HG02798 (cell line): ENCODE data around the gene APLP2.
"Not testable (repeated sequence)": the region's sequence is repeated elsewhere in the genome, so short reads cannot be mapped to it uniquely, and the experiment has no call there.

Experiments used
- ATAC-seq: cut with Tn5 transposase; IDR thresholded peaks from one replicate; pipeline ENCODE4 v1.9.1; 2021; ENCODE audit warnings: mild to moderate bottlenecking; ENCODE audit not compliant: unreplicated experiment, poor library complexity

The APLP2 gene

GRCh38 chr11:130088919-130089673 is 19.4 kb downstream of the APLP2 start:
- no peak for ATAC-seq

GRCh38 chr11:130089674-130090073 is 20.0 kb downstream of the APLP2 start:
- no peak for ATAC-seq

DNA sequence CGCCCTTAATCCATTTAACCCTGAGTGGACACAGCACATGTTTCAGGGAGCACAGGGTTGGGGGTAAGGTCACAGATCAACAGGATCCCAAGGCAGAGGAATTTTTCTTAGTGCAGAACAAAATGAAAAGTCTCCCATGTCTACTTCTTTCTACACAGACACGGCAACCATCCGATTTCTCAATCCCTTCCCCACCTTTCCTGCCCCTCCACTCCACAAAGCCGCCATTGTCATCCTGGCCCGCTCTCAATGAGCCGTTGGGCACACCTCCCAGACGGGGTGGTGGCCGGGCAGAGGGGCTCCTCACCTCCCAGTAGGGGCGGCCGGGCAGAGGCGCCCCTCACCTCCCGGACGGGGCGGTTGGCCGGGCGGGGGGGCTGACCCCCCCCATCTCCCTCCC is 20.8 kb downstream of the APLP2 start:
- ATAC-seq, result not testable (repeated sequence)

DNA sequence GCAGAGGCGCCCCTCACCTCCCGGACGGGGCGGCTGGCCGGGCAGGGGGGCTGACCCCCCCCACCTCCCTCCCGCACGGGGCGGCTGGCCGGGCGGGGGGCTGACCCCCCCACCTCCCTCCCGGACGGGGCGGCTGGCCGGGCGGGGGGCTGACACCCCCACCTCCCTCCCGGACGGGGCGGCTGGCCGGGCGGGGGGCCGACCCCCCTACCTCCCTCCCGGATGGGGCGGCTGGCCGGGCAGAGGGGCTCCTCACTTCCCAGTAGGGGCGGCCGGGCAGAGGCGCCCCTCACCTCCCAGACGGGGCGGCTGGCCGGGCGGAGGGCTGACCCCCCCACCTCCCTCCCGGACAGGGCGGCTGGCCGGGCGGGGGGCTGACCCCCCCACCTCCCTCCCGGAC is 21.5 kb downstream of the APLP2 start:
- ATAC-seq, result not testable (repeated sequence)

- ATAC-seq, result no peak
Observed at GRCh38 chr11:130092661-130093060, 23.0 kb downstream of the APLP2 start.

DNA sequence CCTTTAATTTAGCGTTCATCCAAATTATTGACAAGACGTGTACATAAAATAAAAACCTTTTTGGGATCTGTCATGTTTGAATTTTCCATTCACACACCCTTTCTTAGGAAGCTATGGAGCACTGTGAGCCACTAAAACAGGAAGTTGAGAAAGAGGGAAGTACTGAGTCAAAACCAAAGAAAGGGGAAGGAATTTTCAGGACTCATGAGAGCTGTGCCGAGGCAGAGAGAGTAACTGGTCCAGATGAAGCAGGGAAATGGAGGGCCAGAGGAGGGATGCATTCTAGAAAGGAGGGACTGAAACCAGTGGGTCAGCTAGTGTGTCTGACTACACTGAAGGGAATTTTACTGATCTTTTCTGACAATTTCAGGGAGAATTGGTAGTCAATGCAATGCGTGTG is 24.9 kb downstream of the APLP2 start:
- no peak for ATAC-seq

DNA sequence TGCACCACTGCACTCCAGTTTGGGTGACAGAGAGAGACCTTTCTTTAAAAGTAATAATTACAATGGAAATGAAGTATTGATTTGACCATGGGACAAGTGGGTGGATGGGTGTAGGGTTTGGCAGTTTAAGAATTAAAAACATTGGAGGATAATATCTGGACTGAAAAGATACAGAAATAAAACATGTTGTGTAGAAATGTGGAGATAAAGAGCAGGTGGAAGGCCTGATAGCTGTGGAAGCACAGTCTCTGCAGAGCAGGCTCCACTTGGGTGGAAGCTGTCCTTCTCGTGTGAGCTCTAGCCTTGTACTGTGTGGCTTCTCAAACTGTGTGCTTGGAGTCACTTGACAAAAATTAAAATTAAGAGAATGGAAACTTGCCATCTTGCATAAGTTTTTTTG is 25.6 kb downstream of the APLP2 start:
- ATAC-seq, result no peak

GRCh38 chr11:130096042-130096441 is 26.3 kb downstream of the APLP2 start:
- ATAC-seq, result no peak

DNA sequence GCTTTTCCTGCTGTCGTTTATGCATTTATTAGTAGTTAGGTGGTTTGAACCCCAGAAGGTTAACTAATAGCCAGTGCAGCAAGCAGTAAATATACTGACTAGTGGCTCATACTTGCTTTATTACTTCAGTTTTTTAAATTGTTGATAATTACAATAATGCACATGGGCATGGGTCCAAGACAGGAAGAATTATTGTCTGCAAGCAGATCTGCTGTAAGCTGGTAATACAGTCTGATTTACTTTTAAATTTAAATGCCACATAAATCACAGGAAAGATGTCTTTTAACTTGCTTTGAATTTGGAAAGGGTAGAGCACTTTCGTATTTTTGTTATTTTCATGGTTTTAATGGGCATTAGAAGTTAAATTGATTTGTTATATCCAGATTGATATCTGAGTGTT is 27.1 kb downstream of the APLP2 start:
- ATAC-seq, result no peak

GRCh38 chr11:130097285-130097684 is 27.6 kb downstream of the APLP2 start:
- ATAC-seq, result no peak

DNA sequence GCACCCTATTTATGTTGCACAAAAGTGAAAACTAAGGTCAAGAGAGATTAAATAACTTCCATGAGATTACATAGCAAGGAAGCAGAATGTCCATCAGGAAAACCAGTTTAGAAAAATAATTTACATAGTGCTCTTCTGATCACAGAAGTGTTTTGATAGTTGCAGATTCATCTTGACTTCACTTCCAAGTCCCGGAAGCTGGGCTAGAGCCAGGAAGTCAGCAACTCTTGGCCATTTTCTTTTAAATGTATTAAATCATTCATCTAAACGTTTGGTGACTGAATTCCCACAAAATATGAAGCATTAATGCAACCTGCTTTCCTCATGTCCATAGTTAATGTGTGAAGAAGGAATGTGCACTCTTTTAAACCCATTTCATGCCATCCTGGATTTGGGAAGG is 29.7 kb downstream of the APLP2 start:
- no peak for ATAC-seq

DNA sequence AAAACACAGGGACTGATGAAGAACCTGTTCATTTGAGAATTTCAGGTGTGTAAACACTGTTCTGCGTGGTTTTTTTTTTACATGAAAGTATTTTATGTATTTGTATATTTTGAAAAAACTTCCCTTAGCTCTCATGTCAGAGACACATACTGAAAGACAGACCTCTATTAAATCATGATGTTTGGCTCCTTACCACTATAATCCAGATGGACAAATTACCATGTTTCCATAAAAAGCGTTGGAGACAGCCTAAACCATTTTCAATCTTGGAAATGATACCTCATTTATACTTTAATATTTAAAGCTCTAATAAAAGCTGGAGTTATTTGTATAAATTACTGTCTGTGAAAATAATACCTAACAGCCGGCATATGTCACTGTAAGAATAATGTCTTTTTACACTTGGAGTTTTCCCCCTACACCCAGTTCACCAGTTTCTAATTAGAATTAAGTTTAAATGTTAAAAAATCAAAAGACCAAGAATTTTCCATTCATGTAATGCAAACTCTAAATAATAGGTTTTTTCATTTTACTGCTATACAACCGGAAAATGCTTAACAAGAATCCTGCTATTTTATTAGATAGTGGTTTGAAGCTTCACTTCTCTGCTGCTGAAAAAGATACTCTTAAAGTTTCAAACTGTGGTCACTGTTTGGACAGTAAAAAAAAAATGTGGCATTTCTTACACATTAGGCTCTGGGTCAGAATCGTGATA is 30.8 kb downstream of the APLP2 start:
- no peak for ATAC-seq

DNA sequence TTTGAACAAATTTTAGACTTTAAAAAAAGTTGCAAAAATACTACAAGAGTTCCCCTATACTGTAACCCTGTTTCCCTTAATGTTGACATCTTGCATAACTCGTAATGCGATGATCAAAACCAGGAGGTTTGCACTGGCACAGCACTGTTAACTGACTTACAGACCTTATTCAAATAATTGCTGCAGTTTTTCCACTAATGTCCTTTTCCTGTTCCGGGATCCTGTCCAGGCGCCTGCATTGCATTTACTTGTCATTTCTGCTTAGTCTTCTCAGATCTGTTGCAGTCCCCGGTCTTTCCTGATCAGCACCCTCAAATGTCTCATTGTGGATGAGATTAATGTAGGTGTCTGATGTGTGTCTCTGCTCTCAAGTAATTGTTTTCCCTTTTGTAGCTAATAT is 32.0 kb downstream of the APLP2 start:
- no peak for ATAC-seq

DNA sequence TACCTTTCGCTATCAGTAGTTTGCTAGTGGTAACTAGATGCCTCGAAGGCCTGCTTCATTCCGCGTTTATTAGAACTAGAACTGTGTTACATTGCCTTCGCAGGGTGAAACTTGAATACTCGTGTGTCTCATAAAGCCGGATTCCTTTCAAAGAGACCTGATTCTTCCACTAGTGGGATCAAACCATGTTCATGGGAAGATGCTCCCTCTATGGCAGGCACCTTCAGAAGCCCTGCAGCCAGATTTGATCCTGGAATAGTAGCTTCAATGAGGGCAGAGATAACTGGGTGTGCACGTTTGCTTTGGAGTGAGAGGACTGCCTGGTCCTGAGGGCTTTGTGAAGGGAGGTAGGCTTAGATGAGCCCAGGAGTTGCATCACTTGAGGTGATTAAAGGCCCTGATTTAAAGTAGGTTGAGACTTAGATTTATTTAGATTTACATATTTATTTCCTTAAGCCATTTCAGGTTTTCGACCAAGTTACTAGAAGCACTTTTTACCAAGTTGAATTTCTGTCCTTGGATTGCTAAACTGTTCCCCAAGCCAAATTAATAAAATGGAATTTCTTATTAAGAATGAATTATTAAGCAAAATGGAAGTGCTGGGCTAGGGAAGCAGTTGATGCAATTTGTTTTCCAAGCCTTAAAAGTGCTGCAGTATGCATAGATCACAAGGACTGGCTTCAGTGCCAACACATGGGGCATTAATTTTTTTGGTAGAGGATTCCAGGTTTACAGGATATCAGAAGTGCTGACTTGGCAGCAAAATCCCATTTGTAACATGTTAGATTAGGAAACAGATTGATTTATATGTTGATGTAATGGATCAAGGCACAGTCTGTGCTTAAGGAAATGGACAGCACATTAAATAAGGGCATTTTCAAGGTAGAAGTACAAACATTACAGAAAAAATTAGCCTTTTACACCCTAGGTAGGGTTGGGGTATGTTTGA is 32.9 kb downstream of the APLP2 start:
- no peak for ATAC-seq

GRCh38 chr11:130103296-130103814 is 33.7 kb downstream of the APLP2 start:
- ATAC-seq, result no peak

DNA sequence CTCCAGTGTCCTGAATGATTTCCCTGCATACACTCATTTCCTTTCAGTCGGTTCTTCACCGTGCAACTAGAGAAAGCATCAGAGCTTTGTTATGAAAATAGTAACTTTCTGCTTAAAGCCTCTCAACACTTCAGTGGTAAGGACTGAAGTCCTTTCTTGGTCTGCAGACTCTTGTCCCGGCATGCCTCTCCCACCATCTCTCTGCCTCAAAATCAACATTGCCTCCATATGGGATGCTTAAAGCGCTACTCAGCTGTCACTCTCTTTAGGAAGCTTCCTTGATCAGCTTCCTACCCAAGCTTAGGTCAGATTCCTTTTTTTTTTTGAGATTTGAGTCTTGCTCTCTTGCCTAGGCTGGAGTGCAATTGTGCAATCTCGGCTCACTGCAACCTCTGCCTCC is 36.7 kb downstream of the APLP2 start:
- no peak for ATAC-seq

- not testable (repeated sequence) for ATAC-seq
Observed at GRCh38 chr11:130108671-130109070, 39.0 kb downstream of the APLP2 start.

- ATAC-seq, result no peak
Observed at GRCh38 chr11:130109386-130109785, 39.7 kb downstream of the APLP2 start.

GRCh38 chr11:130110339-130111108 is 40.8 kb downstream of the APLP2 start:
- no peak for ATAC-seq
